Panc1 (cell line): ENCODE data around the gene WIPF1.

Source experiments
- POLR2AphosphoS5 ChIP-seq: IDR thresholded peaks from 2 replicates; pipeline ENCODE4 v1.6.1; 2012; ENCODE audit warnings: mild to moderate bottlenecking, low read depth, low read length, moderate library complexity
- REST ChIP-seq, 2 experiments: IDR thresholded peaks; 2 replicates each; pipeline ENCODE4 v1.6.1; 2011 to 2012; ENCODE audit warnings: low read depth in 2 of 2, control low read depth in 1 of 2, low read length in 1 of 2, mild to moderate bottlenecking in 1 of 2, moderate library complexity in 1 of 2; ENCODE audit not compliant: insufficient read depth in 1 of 2
- TF ChIP-seq, protein P1 (sequence below): fragments of 450-650 bp; IDR thresholded peaks from 2 replicates; pipeline ENCODE4 v1.5.1; 2017; ENCODE audit warnings: mild to moderate bottlenecking

GRCh38 chr2:174597345-174598047, at the start of gene WIPF1:
- TF ChIP-seq, protein P1, sequence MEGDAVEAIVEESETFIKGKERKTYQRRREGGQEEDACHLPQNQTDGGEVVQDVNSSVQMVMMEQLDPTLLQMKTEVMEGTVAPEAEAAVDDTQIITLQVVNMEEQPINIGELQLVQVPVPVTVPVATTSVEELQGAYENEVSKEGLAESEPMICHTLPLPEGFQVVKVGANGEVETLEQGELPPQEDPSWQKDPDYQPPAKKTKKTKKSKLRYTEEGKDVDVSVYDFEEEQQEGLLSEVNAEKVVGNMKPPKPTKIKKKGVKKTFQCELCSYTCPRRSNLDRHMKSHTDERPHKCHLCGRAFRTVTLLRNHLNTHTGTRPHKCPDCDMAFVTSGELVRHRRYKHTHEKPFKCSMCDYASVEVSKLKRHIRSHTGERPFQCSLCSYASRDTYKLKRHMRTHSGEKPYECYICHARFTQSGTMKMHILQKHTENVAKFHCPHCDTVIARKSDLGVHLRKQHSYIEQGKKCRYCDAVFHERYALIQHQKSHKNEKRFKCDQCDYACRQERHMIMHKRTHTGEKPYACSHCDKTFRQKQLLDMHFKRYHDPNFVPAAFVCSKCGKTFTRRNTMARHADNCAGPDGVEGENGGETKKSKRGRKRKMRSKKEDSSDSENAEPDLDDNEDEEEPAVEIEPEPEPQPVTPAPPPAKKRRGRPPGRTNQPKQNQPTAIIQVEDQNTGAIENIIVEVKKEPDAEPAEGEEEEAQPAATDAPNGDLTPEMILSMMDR: no peak
- TF ChIP-seq REST (IDR thresholded peaks at IDR 0.05; ENCODE audit: insufficient read depth in 1 of 2, low read depth in 2 of 2, low read length in 1 of 2) (no peak), POLR2AphosphoS5 (no peak)
